ENCODE measurements around the gene CD82. TPM values are rescaled to one million over a fixed set of nuclear protein-coding genes. Genes with fewer than 3 reads are reported as not detected.

Gene CD82
- total RNA-seq (10 to 100 TPM; 26.5 to 45.6 (median 32.5) TPM), polyA plus RNA-seq (10 to 100 TPM; 29.1 to 64.6 TPM)

GRCh38 chr11:44565211-44565952 lies at the start of gene CD82:
Gene CD82, plus strand, starts transcription at chr11:44565663. Its CDS starts 29,000 bp downstream, at chr11:44594663.
- peak within 1 kb of the TSS; percentile 36 to 71 (median 60) for H3K4me3 ChIP-seq
- intact Hi-C loops (cut with DNase I) = loop anchor here in 1 of 3 donors (10.0 kb wide), 1 partner anchor 509 kb away; no protein-coding TSS in a partner anchor
- peak within 1 kb of the TSS; percentile 84 to 99 (median 93) for H3K27ac ChIP-seq
- 1 to 2% methylated on average over 39 to 64 of the region's 64 CpGs for WGBS, 2 donors
- H3K27me3 ChIP-seq = no peaks in the 10 kb centered on the region
- H3K9me3 ChIP-seq = no peaks in the 10 kb centered on the region
- H3K36me3 ChIP-seq = no peaks in the 10 kb centered on the region
- TF ChIP-seq CTCF (IDR thresholded peaks at IDR 0.05) = peak in 1 of 4 donors; percentile 22
- DNase-seq (peak; percentile 100), FAIRE-seq (no peak), ATAC-seq (peak; percentile 87 to 93 (median 92))
- peaks cover 8 to 32% (median 10%) of the 10 kb centered on the region in 3 donors for H3K4me1 ChIP-seq

- intact Hi-C loops (cut with DNase I) = no loop called here
- Histone ChIP-seq H3K27ac (no peak overlapping the region), H3K27me3 (no peaks in the 10 kb centered on the region), H3K4me3 (no peak overlapping the region), H3K9me3 (no peaks in the 10 kb centered on the region), H3K36me3 (no peaks in the 10 kb centered on the region), H3K4me1 (no peaks in the 10 kb centered on the region)
- ATAC-seq (no peak), DNase-seq (no peak), FAIRE-seq (no peak)
- TF ChIP-seq CTCF (IDR thresholded peaks at IDR 0.05) = no peak
- 68 to 69% methylated on average over 5 of the region's 5 CpGs for WGBS, 2 donors
Measured at GRCh38 chr11:44516688-44517507, 48.6 kb upstream of the CD82 start.

GRCh38 chr11:44517541-44517940 lies 47.9 kb upstream of the CD82 start:
- DNase-seq (no peak), FAIRE-seq (no peak), ATAC-seq (no peak)
- TF ChIP-seq CTCF (IDR thresholded peaks at IDR 0.05) = no peak
- Histone ChIP-seq H3K4me1 (no peaks in the 10 kb centered on the region), H3K36me3 (no peaks in the 10 kb centered on the region), H3K9me3 (no peaks in the 10 kb centered on the region), H3K4me3 (no peak overlapping the region), H3K27ac (no peak overlapping the region), H3K27me3 (no peaks in the 10 kb centered on the region)
- intact Hi-C loops (cut with DNase I) = no loop called here
- 58 to 62% methylated on average over 2 of the region's 2 CpGs for WGBS, 2 donors

- TF ChIP-seq CTCF (IDR thresholded peaks at IDR 0.05) = no peak
- Histone ChIP-seq H3K27ac (no peak overlapping the region), H3K9me3 (no peaks in the 10 kb centered on the region), H3K4me1 (no peaks in the 10 kb centered on the region), H3K4me3 (no peak overlapping the region), H3K27me3 (no peaks in the 10 kb centered on the region), H3K36me3 (no peaks in the 10 kb centered on the region)
- DNase-seq (no peak), FAIRE-seq (no peak), ATAC-seq (no peak)
- intact Hi-C loops (cut with DNase I) = no loop called here
- 65 to 71% methylated on average over 4 of the region's 4 CpGs for WGBS, 2 donors
Measured at GRCh38 chr11:44518968-44519550, 46.4 kb upstream of the CD82 start.
